T-cell (primary cell): ENCODE data around the gene DIP2C. TPM values are rescaled to one million over a fixed set of nuclear protein-coding genes. Genes with fewer than 3 reads are reported as not detected.

Experiments used
- ATAC-seq, 4 experiments: fragments of 200-7000 bp in 3 of 4; fragments of 150-1000 bp in 1 of 4; cut with Tn5 transposase; replicated peaks in 1 of 4; 1 replicate in 3 of 4; 2 replicates in 1 of 4; pipeline ENCODE4 v1.10.0; 2021; ENCODE audit warnings: moderate library complexity in 3 of 4, mild to moderate bottlenecking in 2 of 4, moderate number of reproducible peaks in 1 of 4
- CTCF ChIA-PET, 2 donors: fragments of 300-600 bp; sonication (Branson Sonifier 250); formaldehyde crosslinking; loops; one replicate each; lab custom pipeline; 2022; ENCODE audit warnings: antibody characterized with exemption in 2 of 2; lab: Charles Lee
- POLR2A ChIA-PET, 2 donors: fragments of 300-600 bp; sonication (Branson Sonifier 250); formaldehyde crosslinking; loops; one replicate each; lab custom pipeline; 2022; ENCODE audit warnings: antibody characterized with exemption in 2 of 2; lab: Charles Lee
- DNase-seq, 35 experiments: peaks; one replicate each; pipeline versions ENCODE4 v3.0.0 to v3.0.0-alpha.2; 2013 to 2023
- H3K27ac ChIP-seq: one replicate; pipeline ENCODE4 v1.5.1; 2013; ENCODE audit warnings: low read length
- H3K27me3 ChIP-seq, 2 experiments: replicated peaks in 1 of 2; 1 replicate in 1 of 2; 2 replicates in 1 of 2; pipeline versions ENCODE4 v1.6.1 to v1.7.0; 2013; ENCODE audit warnings: low read length in 1 of 2, mixed read lengths in 1 of 2; ENCODE audit not compliant: control insufficient read depth in 2 of 2, insufficient read depth in 2 of 2; ENCODE audit errors: extremely low read depth in 1 of 2
- H3K36me3 ChIP-seq, 2 donors: 1 replicate in 1 of 2; 2 replicates in 1 of 2; pipeline versions ENCODE4 v1.6.1 to v1.7.0; 2013; ENCODE audit warnings: low read length in 1 of 2; ENCODE audit not compliant: control insufficient read depth in 2 of 2, insufficient read depth in 1 of 2; ENCODE audit errors: extremely low read depth in 1 of 2
- H3K4me1 ChIP-seq, 2 experiments: 1 replicate in 1 of 2; 2 replicates in 1 of 2; pipeline versions ENCODE4 v1.6.1 to v1.7.0; 2013; ENCODE audit warnings: low read length in 2 of 2, mixed read lengths in 1 of 2; ENCODE audit not compliant: insufficient read depth in 2 of 2, control insufficient read depth in 1 of 2; ENCODE audit errors: extremely low read depth in 1 of 2
- H3K4me3 ChIP-seq, 2 donors: 1 replicate in 1 of 2; 2 replicates in 1 of 2; pipeline versions ENCODE4 v1.5.1 to v1.7.0; 2013; ENCODE audit warnings: mild to moderate bottlenecking in 2 of 2, low read length in 1 of 2, moderate library complexity in 1 of 2; ENCODE audit not compliant: control insufficient read depth in 1 of 2; ENCODE audit errors: extremely low read depth in 1 of 2
- H3K9me3 ChIP-seq: 2 replicates; pipeline ENCODE4 v1.7.0; 2013
- H3K27ac Mint-ChIP-seq, 2 donors: one replicate each; pipeline ENCODE4 v1.8.0; 2020 to 2021; ENCODE audit warnings: mild to moderate bottlenecking in 2 of 2, mixed read lengths in 2 of 2
- H3K27me3 Mint-ChIP-seq, 2 donors: one replicate each; pipeline ENCODE4 v1.8.0; 2021 to 2022; ENCODE audit warnings: mixed read lengths in 2 of 2
- H3K36me3 Mint-ChIP-seq: one replicate; pipeline ENCODE4 v1.8.0; 2021; ENCODE audit warnings: mixed read lengths
- H3K4me1 Mint-ChIP-seq, 3 donors: one replicate each; pipeline ENCODE4 v1.8.0; 2020 to 2022; ENCODE audit warnings: mixed read lengths in 3 of 3, mild to moderate bottlenecking in 1 of 3
- H3K4me3 Mint-ChIP-seq, 3 donors: one replicate each; pipeline ENCODE4 v1.8.0; 2020 to 2022; ENCODE audit warnings: mild to moderate bottlenecking in 3 of 3, mixed read lengths in 3 of 3, moderate library complexity in 3 of 3
- H3K9me3 Mint-ChIP-seq, 3 donors: one replicate each; pipeline ENCODE4 v1.8.0; 2020 to 2022; ENCODE audit warnings: mixed read lengths in 3 of 3
- WGBS: methylation state at CpG from one replicate; pipeline ENCODE4 v1.1.5; 2013; ENCODE audit warnings: missing lambda C conversion rate; ENCODE audit not compliant: insufficient coverage; 5-methylcytosine and 5-hydroxymethylcytosine counted together
- total RNA-seq, 35 experiments: library from RNA in 6 of 35; stranded (reverse) in 6 of 35; fragments of 120-200 nt in 1 of 35; gene quantifications; one replicate each; pipeline versions ENCODE4 v1.2.1 to v1.2.4 and lab custom pipeline; 2013 to 2026

Gene DIP2C
- total RNA-seq, 5 donors from 2014 or later (not counting 1 experiment from before 2014, with no cell fraction given): 2.7 to 7.4 (median 4.5) TPM

- peak in 1 of 4 experiments; percentile 52 for ATAC-seq
- no peak overlapping the region for H3K27ac ChIP-seq
- Mint-ChIP-seq H3K4me1 (peaks cover 15 to 28% (median 21%) of the 10 kb centered on the region in 3 donors), H3K36me3 (no peaks in the 10 kb centered on the region), H3K9me3 (no peaks in the 10 kb centered on the region), H3K4me3 (no peak overlapping the region), H3K27me3 (peaks cover 0 to 7% of the 10 kb centered on the region in 2 donors), H3K27ac (no peak overlapping the region)
- peaks cover 0 to 9% of the 10 kb centered on the region in 2 experiments for H3K4me1 ChIP-seq
- ChIA-PET POLR2A (no interaction called here), CTCF (no interaction called here)
- H3K4me3 ChIP-seq: no peak overlapping the region
- no peaks in the 10 kb centered on the region for H3K9me3 ChIP-seq
- H3K27me3 ChIP-seq: peaks cover 0 to 18% of the 10 kb centered on the region in 2 experiments
- H3K36me3 ChIP-seq: no peaks in the 10 kb centered on the region
- WGBS: 90% methylated on average over 17 of the region's 17 CpGs
- DNase-seq: no peak
These were observed 179.0 kb downstream of the DIP2C start for GRCh38 chr10:510415-510881.

DNA sequence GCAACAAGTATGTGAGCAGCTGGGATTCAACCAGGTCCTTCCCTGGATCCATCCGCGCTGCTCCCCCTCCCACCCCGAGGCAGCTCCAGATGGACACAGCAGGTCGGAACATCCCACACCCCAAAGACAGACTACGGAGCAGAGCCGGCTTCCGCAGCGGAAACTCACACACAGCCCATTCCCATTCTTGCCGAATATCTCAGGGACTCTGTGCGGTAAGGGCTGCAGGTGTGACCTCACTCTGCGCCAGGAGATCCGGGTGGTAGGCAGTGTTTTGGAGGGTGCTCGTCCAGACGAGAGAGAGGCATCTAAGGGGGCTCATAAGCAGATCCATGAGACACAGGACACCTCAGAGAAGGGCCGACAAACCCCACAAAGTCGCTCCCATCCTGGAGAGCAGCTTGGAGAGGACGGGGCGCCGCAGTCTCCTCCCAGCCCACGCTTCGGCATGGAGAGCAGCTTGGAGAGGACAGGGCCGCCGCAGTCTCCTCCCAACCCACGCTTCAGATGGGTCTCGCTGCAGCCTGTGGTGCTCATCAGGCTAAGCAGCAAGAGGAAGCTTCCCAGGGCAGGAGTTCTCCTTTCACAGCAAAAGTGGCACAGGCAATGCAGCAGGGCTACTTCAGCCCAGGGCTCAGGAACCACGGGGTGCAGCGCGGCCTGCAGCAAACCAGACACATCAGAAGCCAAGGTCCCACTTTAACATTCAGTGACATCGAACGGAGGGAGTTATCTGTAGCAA, 179.9 kb downstream of the DIP2C start:
- WGBS: 92% methylated on average over 26 of the region's 30 CpGs

DNA sequence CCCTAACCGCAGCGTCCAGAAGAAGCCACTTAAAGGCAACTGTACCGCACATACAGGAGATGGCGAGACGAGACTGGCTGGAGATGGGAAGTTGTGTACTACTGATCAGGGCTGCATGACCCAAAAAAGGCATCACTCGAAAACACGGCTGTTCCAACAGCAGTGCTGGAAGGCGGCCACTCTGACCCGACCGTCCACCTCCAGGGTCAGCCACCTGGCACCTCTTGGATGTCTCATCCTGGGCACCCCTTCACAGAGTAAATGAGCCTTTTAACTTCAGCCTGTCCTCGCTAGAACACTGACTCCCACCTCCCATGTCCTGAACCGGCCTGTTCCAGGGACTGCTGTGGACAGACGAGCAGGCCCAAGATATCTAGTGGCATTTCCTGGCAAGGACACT, 180.7 kb downstream of the DIP2C start:
- H3K4me3 ChIP-seq: no peak overlapping the region
- Mint-ChIP-seq H3K9me3 (no peaks in the 10 kb centered on the region), H3K4me1 (peaks cover 15 to 28% (median 21%) of the 10 kb centered on the region in 3 donors), H3K36me3 (no peaks in the 10 kb centered on the region), H3K27me3 (peaks cover 5 to 8% of the 10 kb centered on the region in 2 donors), H3K4me3 (no peak overlapping the region), H3K27ac (no peak overlapping the region)
- CTCF ChIA-PET: interaction anchor here in 1 of 2 donors (0.6 kb wide), 1 partner anchor 384 kb away, joined by 3 read pairs; no protein-coding TSS in a partner anchor
- ATAC-seq: no peak
- no peak for DNase-seq
- H3K4me1 ChIP-seq: peaks cover 0 to 10% of the 10 kb centered on the region in 2 experiments
- POLR2A ChIA-PET: no interaction called here
- H3K9me3 ChIP-seq: no peaks in the 10 kb centered on the region
- peaks cover 0 to 16% of the 10 kb centered on the region in 2 experiments for H3K27me3 ChIP-seq
- 84% methylated on average over 13 of the region's 13 CpGs for WGBS
- no peak overlapping the region for H3K27ac ChIP-seq
- H3K36me3 ChIP-seq: no peaks in the 10 kb centered on the region

More for the DNA sequence above, 179.9 kb downstream of the DIP2C start:
- no peak for DNase-seq
- Mint-ChIP-seq H3K4me1 (peaks cover 15 to 30% (median 21%) of the 10 kb centered on the region in 3 donors), H3K9me3 (no peaks in the 10 kb centered on the region), H3K27me3 (peaks cover 3 to 8% of the 10 kb centered on the region in 2 donors), H3K36me3 (no peaks in the 10 kb centered on the region), H3K27ac (no peak overlapping the region), H3K4me3 (no peak overlapping the region)
- ATAC-seq: no peak
- Histone ChIP-seq H3K9me3 (no peaks in the 10 kb centered on the region), H3K27ac (no peak overlapping the region), H3K4me1 (peaks cover 0 to 10% of the 10 kb centered on the region in 2 experiments), H3K4me3 (no peak overlapping the region), H3K36me3 (no peaks in the 10 kb centered on the region), H3K27me3 (peaks cover 0 to 18% of the 10 kb centered on the region in 2 experiments)
- ChIA-PET POLR2A (no interaction called here), CTCF (interaction anchor here in 1 of 2 donors (0.6 kb wide), 1 partner anchor 565 kb away, joined by 3 read pairs; no protein-coding TSS in a partner anchor)

GRCh38 chr10:507908-508444, 181.5 kb downstream of the DIP2C start:
- 71% methylated on average over 11 of the region's 12 CpGs for WGBS
- Histone ChIP-seq H3K9me3 (no peaks in the 10 kb centered on the region), H3K27ac (no peak overlapping the region), H3K36me3 (no peaks in the 10 kb centered on the region), H3K4me3 (no peak overlapping the region), H3K27me3 (peaks cover 0 to 19% of the 10 kb centered on the region in 2 experiments), H3K4me1 (peaks cover 0 to 10% of the 10 kb centered on the region in 2 experiments)
- Mint-ChIP-seq H3K27me3 (peaks cover 6 to 11% of the 10 kb centered on the region in 2 donors), H3K9me3 (no peaks in the 10 kb centered on the region), H3K27ac (no peak overlapping the region), H3K36me3 (no peaks in the 10 kb centered on the region), H3K4me3 (no peak overlapping the region), H3K4me1 (peaks cover 13 to 24% (median 17%) of the 10 kb centered on the region in 3 donors)
- ChIA-PET CTCF (interaction anchor here in 1 of 2 donors (0.5 to 0.6 kb wide), 2 partner anchors 384 to 860 kb away, joined by 3 to 10 read pairs; no protein-coding TSS in a partner anchor), POLR2A (no interaction called here)
- DNase-seq (no peak), ATAC-seq (no peak)

- Mint-ChIP-seq H3K27ac (no peak overlapping the region), H3K4me1 (peaks cover 19 to 30% (median 24%) of the 10 kb centered on the region in 3 donors), H3K9me3 (no peaks in the 10 kb centered on the region), H3K4me3 (no peak overlapping the region), H3K36me3 (no peaks in the 10 kb centered on the region), H3K27me3 (peaks cover 10 to 14% of the 10 kb centered on the region in 2 donors)
- DNase-seq: no peak
- H3K27ac ChIP-seq: no peak overlapping the region
- peaks cover 0 to 10% of the 10 kb centered on the region in 2 experiments for H3K4me1 ChIP-seq
- no peaks in the 10 kb centered on the region for H3K36me3 ChIP-seq
- no peak overlapping the region for H3K4me3 ChIP-seq
- ChIA-PET CTCF (no interaction called here), POLR2A (no interaction called here)
- 89% methylated on average over 14 of the region's 16 CpGs for whole genome bisulfite sequencing
- no peaks in the 10 kb centered on the region for H3K9me3 ChIP-seq
- no peak for ATAC-seq
- H3K27me3 ChIP-seq: peaks cover 0 to 19% of the 10 kb centered on the region in 2 experiments
These were observed 182.1 kb downstream of the DIP2C start for GRCh38 chr10:507355-507699.

GRCh38 chr10:506451-507354, 182.8 kb downstream of the DIP2C start:
- Histone ChIP-seq H3K27me3 (peaks cover 0 to 19% of the 10 kb centered on the region in 2 experiments), H3K27ac (no peak overlapping the region), H3K9me3 (no peaks in the 10 kb centered on the region), H3K36me3 (no peaks in the 10 kb centered on the region), H3K4me3 (no peak overlapping the region), H3K4me1 (peaks cover 3 to 10% of the 10 kb centered on the region in 2 experiments)
- Mint-ChIP-seq H3K4me3 (no peak overlapping the region), H3K27me3 (peaks cover 10 to 14% of the 10 kb centered on the region in 2 donors), H3K36me3 (no peaks in the 10 kb centered on the region), H3K9me3 (no peaks in the 10 kb centered on the region), H3K27ac (no peak overlapping the region), H3K4me1 (peaks cover 25 to 36% (median 30%) of the 10 kb centered on the region in 3 donors)
- WGBS: 91% methylated on average over 24 of the region's 32 CpGs
- ChIA-PET POLR2A (no interaction called here), CTCF (interaction anchor here in 1 of 2 donors (0.7 kb wide), 1 partner anchor 303 kb away, joined by 3 read pairs; no protein-coding TSS in a partner anchor)
- ATAC-seq (no peak), DNase-seq (no peak)
